ENCODE results near the gene SUPT4H1.

Gene SUPT4H1

DNA sequence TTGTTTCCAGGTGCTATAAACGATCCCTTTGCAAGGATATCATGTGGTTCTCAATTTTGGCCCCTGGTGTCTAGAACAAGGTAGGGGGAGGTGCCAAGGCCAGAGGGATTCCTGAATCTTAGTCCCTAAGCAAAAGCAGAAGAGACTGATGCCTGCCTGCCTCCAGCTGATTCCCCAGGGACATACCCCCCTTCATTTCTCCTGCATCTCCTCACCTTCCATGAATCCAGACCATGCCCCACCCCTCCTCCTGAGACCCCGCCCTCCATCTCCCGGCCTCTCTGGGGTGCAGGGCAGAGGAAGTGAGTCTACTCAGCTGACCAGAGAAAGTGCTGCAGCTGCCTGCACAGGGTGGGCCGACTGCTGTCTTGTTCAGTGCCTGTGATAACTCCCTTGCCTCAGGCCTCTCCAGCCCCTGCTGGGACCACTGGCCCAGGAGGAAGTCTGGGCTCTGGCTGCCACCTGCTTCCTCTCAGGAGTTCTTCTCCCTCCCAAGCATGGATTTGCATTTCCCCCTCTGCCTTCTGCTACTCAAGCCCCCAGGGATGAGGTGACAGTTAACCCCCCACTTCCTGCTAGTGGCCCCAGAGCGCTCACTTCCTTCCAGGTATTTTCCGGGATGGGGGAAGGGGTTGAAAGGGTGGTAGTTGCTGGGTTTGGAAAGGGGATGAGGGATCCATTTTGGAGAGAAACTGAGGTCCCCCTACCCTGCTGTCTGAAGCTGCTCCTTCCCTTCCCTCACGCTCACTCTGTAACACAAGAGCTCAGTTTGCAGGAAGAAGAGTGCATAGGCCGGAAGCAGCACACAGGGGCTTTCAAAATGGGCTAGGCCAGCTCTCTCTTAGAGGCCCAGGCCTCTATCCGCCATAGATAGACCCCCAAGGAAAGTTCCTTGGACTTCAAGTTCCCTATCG lies 12.9 kb downstream of the SUPT4H1 start:
- no peak for DNase-seq

- DNase-seq: no peak
These were observed 13.6 kb downstream of the SUPT4H1 start for GRCh38 chr17:58338454-58338840.

- no peak for DNase-seq
These were observed 14.2 kb downstream of the SUPT4H1 start for GRCh38 chr17:58337600-58338453.

GRCh38 chr17:58337210-58337599 lies 14.8 kb downstream of the SUPT4H1 start:
- DNase-seq: no peak

- DNase-seq: no peak
These were observed 15.4 kb downstream of the SUPT4H1 start for GRCh38 chr17:58336456-58337209.

DNA sequence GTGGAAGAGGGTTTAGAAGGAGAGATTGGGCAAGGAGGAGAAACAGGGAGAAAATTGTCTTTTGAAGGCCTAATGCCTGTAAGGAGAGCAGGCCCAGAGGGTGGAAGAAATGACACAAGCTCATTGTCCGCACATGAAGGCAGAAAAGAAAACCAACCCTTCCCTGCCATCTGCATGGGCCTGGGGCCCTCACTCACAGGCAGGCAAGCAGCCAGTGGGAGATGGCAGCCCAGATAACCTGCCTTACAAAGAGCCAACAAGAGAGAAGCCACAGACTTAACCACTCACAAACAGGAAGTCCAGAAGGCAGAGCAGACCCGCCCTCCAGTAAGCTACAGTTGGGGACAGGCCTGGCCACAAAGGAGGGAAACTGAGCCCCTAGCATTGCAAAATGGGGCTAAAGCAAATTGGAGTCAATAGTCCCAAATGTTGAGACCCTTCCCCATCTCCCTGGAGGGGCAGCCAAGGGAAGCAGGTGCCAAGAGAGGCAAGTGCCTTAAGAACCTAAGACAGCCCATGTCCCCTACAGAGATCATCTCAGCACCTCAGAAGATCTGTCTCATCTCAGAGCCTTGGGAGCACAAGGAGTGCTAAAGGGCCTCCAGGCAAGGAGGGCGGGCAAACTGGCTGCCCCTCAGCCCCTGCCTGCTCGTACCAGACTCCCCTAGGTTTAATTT lies 16.1 kb downstream of the SUPT4H1 start:
- DNase-seq: no peak

DNA sequence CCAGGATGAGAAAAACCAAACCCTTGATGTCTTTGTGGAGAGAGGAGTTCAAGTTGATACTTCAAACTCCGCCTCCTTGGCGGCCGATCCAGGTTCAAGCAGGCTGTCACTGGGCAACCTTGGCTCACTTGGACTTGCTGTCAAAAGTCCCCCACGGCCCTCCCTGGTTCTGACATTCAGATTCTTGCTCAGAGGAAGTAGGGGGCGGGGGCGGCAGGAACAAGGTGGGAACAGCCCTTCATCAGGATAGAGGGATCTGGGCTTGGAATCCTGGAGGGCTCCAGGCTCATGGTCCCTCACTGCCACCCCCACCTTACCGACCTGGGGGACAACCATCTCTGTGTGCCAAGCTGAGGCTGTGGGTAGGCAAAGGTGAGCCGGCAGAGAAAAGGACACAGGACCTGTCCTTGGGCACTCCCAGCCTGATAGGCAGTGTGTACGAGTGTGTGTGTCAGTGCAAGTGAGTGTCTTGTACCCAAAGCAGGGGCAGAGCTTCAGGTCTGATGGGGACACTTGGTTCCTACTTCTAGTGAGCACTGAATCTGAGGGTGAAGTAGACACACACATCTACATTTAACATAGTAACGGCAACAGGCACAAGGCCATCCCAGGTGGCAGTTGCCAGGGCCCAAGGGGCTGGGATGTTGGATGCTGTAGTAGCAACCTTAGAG lies 16.8 kb downstream of the SUPT4H1 start:
- no peak for DNase-seq

DNA sequence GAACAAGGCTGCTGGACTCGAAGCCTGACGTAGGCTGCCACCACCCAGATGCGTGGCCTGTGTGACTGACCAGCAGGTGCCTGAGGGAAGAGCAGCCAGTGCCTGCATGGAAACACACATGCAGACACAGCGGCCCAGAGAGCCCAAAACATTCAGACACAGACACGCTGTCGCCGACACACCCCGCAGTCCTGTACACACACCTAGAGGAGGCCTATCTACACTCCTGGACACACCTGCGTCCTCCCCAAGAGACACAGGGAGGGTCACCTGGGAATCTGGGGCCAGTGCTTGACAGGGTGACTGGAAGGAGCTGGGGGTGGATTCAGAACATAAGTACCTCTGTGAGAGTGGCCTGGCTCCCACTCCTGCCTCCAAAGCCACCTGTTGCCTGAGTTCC lies 17.3 kb downstream of the SUPT4H1 start:
- no peak for DNase-seq

DNA sequence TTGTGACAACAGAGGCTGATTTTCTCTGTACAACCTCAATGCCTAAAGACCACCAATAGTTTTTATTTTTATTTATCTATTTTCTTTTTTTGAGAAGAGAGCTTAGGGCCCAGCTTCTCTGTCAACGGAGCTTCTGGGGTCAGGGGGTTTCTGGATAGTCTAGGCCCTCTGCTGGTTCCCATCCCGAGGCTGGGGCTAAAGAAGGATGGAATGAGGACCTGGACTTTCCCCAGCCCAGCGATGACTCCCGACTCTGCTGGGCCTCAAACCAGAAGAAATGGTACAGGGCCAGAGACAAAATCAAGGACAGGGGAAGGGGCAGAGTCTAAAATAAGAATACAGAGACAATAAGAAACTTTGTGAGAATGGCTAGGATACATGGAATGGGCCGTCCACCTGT lies 17.7 kb downstream of the SUPT4H1 start:
- no peak for DNase-seq

DNA sequence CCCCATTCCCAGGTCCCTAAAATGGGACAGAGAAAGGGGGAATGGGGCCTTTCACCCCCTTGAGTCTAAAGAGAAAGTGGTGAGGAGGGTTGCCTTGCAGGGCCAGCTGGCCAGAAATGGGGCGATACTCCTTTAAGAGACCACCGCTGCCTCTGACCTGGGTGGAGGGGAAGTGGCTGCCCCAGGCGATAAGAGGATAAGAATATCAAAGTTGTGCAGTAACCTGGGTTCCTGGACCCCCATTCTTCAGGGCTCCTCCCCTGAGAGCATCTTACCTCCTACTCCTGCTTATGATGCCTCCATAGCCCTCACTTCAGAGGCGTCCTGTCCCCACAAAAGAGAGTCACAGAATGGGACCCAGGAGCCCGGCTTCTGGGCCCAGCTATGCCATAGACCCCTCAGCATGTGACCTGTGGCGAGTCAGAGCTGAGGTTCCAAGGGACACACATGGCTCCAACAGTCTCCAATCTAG lies 18.2 kb downstream of the SUPT4H1 start:
- no peak for DNase-seq

- DNase-seq: no peak
These were observed 18.9 kb downstream of the SUPT4H1 start for GRCh38 chr17:58332778-58333735.

GRCh38 chr17:58331815-58332777 lies 19.9 kb downstream of the SUPT4H1 start:
- no peak for DNase-seq

DNA sequence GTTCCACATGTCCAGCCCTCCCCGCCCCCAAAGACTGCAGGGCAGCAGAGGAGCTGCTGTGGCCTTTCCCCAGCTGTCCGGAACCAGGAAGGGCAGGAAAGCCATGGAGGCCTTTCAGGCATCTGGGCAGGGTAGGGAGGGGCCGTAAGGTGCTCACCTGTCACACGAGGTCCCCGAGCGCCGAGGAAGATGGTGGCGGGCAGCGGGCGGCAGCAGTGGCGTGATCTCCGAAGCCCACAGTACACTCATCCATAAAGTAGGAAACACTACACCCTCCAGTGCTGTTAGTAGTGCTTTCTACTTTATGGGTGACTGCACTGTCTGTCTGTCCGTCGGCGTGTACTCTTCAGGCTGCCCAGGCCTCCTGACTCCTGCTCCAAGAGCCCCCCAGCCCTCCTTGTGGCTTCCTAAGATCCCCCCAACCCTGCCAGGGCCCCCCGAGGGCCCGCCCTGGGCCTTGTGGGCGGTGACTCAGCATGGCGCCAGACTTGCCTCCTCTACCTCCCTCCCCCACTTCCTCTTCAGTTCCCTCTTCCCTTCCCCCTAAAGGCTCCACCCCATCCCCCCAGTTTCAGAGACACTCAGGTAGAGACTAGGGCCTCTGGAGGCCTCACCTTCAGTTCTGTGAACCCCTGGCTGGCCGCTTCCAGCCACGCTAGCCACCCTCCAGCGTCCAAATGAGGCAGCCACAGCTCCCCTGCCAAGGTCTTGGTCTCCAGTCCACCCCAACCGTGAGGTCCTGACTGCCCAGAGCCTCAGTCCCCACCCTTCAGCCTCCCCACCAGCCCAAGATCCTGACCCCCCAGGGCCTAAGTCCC lies 20.8 kb downstream of the SUPT4H1 start:
- no peak for DNase-seq

DNA sequence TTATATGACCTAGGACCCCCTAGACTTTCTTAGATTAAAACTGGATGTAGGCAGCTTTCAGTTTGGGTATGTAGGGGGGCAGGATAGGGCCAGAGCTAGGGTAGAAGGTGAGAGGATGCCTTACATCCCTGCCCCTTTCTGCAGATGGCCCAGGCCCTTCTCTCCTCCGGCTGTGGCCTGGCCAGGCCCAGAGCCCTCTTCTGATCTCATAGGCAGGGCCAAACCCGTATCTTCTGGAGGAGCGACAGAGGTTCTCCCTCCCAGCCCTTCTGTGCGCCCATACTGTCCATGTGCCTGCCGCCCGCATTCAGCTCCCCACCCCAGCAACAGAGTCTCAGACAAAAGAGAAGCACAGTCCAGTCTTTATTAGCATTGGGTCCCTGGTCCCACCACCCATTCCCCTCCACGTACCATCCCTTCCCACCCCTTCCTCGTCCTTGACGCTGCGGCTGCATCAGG lies 21.4 kb downstream of the SUPT4H1 start:
- DNase-seq: no peak

GRCh38 chr17:58329810-58330537 lies 22.0 kb downstream of the SUPT4H1 start:
- no peak for DNase-seq

- DNase-seq: no peak
These were observed 22.8 kb downstream of the SUPT4H1 start for GRCh38 chr17:58329035-58329809.
